HUES64 (cell line): ENCODE measurements around the gene PLEK2.
"Not testable (repeated sequence)": the region's sequence is repeated elsewhere in the genome, so short reads cannot be mapped to it uniquely, and the experiment has no call there.

Experiments used
- H3K27ac ChIP-seq: 2 replicates; pipeline ENCODE4 v1.7.0; 2013; ENCODE audit warnings: low read depth, low read length, inconsistent platforms
- H3K27me3 ChIP-seq: 2 replicates; pipeline ENCODE4 v1.6.1; 2013; ENCODE audit warnings: mild to moderate bottlenecking, low read length; ENCODE audit not compliant: insufficient read depth
- H3K36me3 ChIP-seq: 2 replicates; pipeline ENCODE4 v1.6.1; 2013; ENCODE audit warnings: mild to moderate bottlenecking, low read length; ENCODE audit not compliant: insufficient read depth
- H3K4me1 ChIP-seq: 2 replicates; pipeline ENCODE4 v1.6.1; 2013; ENCODE audit warnings: mild to moderate bottlenecking, low read length, moderate library complexity; ENCODE audit not compliant: insufficient read depth
- H3K4me3 ChIP-seq: 2 replicates; pipeline ENCODE4 v1.5.1; 2013; ENCODE audit warnings: mild to moderate bottlenecking, low read length, moderate library complexity
- H3K9ac ChIP-seq: 2 replicates; pipeline ENCODE4 v1.6.1; 2013; ENCODE audit warnings: mild to moderate bottlenecking, low read depth, low read length
- H3K9me3 ChIP-seq: 2 replicates; pipeline ENCODE4 v1.6.1; 2013; ENCODE audit warnings: low read depth, low read length; ENCODE audit not compliant: insufficient read depth
- WGBS: fragments of 150-250, 120-280 bp; methylation state at CpG from one replicate; pipeline ENCODE4 v1.1.7; 2013; ENCODE audit warnings: missing lambda C conversion rate; 5-methylcytosine and 5-hydroxymethylcytosine counted together

Gene PLEK2

DNA sequence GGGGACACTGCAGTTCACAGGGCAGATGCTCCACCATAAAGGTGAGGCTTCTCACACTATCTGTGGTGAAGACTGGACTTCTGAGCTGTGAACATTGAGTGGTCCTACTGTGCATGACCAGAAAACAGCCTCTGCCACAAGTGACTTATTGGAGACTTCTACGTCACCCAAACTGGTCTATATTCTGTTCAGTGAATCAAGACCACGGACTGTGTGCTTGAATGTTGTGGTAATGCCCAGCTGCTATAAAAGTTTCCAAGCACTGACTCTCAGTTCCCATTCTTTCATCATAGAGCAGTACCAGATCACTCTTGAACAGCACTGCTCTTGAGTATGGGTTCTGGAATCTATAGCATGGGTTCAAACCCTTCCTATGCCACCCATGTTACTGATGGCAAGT is 4.8 kb upstream of the PLEK2 start:
- Histone ChIP-seq H3K36me3 (no peaks in the 10 kb centered on the region), H3K9me3 (no peaks in the 10 kb centered on the region), H3K27me3 (peaks cover 12% of the 10 kb centered on the region), H3K27ac (no peak overlapping the region), H3K9ac (no peak overlapping the region), H3K4me1 (no peaks in the 10 kb centered on the region), H3K4me3 (no peak overlapping the region)
- WGBS, result 89% methylated on average over 2 of the region's 2 CpGs

DNA sequence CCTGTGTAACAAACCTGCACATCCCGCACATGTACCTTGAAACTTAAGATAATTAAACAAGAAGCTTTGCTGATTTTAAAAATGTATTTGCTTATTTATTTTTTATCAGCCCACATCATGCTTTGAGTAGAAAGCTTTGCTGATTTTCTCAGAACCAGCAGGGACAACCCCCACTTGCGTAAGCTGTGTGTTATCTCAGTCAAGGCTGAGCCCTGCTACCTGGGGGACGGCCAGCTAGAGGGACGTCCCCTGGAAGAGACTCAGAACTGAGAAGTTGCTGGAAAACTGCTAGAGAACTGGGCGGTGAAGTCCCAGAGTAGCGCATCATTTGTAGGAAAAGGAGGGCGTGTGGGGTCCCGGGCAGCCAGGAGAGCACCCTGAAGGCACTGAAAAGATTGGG is 4.1 kb upstream of the PLEK2 start:
- H3K9ac ChIP-seq, result no peak overlapping the region
- WGBS, result 83% methylated on average over 7 of the region's 8 CpGs
- no peaks in the 10 kb centered on the region for H3K9me3 ChIP-seq
- H3K27me3 ChIP-seq, result peaks cover 19% of the 10 kb centered on the region
- H3K4me3 ChIP-seq, result no peak overlapping the region
- no peaks in the 10 kb centered on the region for H3K36me3 ChIP-seq
- no peaks in the 10 kb centered on the region for H3K4me1 ChIP-seq
- H3K27ac ChIP-seq, result no peak overlapping the region

DNA sequence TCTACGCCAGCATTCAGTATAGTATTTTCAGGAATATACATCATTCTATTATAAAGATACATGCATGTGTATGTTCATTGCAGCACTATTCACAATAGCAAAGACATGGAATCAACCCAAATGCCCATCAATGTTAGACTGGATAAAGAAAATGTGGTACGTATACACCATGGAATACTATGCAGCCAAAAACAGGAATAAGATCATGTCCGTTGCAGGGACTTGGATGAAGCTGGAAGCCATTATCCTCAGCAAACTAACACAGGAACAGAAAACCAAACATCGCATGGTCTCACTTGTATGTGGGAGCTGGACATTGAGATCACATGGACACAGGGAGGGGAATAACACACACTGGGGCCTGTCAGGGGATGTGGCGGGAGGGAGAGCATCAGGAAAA is 3.6 kb upstream of the PLEK2 start:
- not testable (repeated sequence) for H3K9ac ChIP-seq, H3K36me3 ChIP-seq, H3K9me3 ChIP-seq, H3K4me3 ChIP-seq, H3K4me1 ChIP-seq, H3K27ac ChIP-seq
- peaks cover 19% of the 10 kb centered on the region for H3K27me3 ChIP-seq
- 91% methylated on average over 4 of the region's 5 CpGs for WGBS

DNA sequence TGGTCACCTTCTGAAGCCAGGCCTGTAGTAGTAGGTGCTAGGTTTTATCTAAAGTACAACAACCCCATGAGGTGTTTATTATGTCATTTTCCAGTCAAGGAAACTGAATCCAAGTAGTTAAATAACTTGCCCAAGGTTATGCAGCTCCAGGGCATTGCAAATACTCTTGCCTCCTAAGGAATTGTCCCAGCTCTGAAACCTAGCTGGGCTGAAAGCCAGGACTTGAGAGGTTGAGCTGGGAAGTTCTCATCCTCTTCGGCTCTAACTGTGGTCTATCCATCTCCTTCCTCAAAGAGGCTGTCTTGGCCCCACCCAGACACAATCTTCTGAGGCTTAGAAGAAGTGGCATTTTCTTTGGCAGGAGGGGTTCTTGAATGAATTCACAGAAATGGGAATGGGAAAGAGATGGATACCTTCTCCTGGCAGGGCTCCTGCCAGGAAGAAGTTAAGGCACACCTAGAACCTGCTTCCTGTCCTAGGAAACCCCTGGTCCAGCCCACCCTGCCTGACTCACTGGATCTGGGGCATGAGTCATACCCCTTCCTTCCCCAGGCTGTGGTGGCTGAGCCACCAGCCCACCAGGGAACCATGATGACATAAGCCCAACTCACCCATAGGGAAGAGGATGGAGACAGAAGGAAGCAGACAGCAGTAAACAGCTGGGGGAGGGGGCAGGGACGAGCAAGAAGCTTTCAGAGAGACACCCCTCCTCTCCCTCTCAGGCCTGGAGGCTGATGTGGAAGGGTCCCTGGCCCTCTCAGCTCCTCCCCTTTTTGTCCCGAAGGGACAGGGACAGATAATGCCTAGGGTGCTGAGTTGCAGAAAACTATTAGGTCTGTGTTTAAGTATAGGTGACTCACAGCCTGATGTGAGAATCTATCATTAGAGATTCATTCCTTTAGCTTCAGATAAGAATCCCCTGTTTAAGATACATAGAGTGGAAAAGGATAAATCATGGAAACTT is 2.1 kb upstream of the PLEK2 start:
- no peak overlapping the region for H3K9ac ChIP-seq
- no peak overlapping the region for H3K4me3 ChIP-seq
- 53% methylated on average over 3 of the region's 3 CpGs for WGBS
- no peaks in the 10 kb centered on the region for H3K36me3 ChIP-seq
- no peaks in the 10 kb centered on the region; the same call in 1 of the 2 replicates for H3K4me1 ChIP-seq
- peaks cover 19% of the 10 kb centered on the region for H3K27me3 ChIP-seq
- no peaks in the 10 kb centered on the region for H3K9me3 ChIP-seq
- no peak overlapping the region for H3K27ac ChIP-seq

DNA sequence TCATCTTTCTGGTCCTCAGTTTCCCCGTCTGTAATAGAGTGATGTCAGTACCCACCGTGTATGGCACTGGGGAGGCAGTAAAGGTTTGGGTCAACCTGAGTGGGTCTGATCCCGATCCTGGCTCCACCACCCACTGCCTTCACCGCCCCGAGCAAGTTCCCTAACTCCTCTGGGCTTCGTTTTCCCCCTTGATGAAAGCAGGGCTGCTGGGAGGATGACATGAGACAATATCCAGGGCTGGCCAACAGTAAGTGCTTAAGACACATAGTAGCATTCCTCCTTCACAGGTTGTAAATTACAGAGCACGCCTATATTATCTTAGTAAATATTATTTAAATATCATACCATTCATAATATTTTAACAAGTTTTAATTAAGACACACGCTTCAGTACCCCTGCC is 595 bp downstream of the PLEK2 start:
- peaks cover 19% of the 10 kb centered on the region for H3K27me3 ChIP-seq
- H3K36me3 ChIP-seq, result no peaks in the 10 kb centered on the region
- WGBS, result 91% methylated on average over 7 of the region's 8 CpGs
- peak overlapping the region; percentile 42 for H3K4me3 ChIP-seq
- H3K9ac ChIP-seq, result no peak overlapping the region
- H3K9me3 ChIP-seq, result no peaks in the 10 kb centered on the region
- no peaks in the 10 kb centered on the region; the same call in 1 of the 2 replicates for H3K4me1 ChIP-seq
- no peak overlapping the region for H3K27ac ChIP-seq

DNA sequence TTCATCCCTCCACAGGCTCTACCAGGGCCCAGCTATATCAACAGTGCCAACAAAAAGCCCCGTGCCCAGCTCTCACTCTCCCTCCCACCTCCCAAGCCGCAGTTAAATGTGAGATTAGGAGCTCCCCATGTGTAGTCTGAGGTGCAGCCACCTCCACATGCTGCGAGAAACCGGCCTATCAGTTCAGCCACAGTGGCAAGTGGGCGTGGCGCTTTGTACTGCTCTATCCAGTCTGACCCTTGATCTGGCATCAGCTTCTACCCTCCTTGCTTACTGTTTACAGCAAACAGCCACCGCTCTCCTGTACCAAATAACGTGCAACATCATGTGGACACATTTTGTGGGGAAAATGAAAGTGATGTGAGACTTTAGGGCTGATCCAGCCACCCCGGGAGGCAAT is 1.7 kb downstream of the PLEK2 start:
- no peak overlapping the region for H3K27ac ChIP-seq
- 93% methylated on average over 8 of the region's 9 CpGs for WGBS
- H3K9ac ChIP-seq, result no peak overlapping the region

DNA sequence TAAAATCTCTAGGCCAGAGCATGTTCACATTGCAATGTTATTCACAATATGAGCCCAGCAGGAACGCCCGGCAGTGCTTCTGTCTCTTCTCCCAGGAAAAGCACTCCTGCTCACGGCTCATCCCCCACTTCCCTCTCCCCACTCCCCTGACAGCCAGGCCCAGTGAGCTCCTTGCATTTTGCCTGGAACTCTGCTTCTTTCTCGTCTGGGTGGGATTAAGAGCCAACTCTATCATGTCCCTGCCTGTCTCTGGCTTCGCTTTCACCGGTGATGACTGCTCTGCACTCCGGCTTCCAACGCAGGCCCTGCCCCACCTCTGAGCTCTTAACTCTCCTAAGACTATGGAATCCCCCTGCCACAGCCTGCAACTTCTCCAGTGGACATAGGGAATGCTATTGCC is 2.5 kb downstream of the PLEK2 start:
- Histone ChIP-seq H3K9ac (no peak overlapping the region), H3K36me3 (no peaks in the 10 kb centered on the region), H3K9me3 (no peaks in the 10 kb centered on the region), H3K27me3 (peaks cover 19% of the 10 kb centered on the region), H3K27ac (no peak overlapping the region), H3K4me3 (no peak overlapping the region), H3K4me1 (no peaks in the 10 kb centered on the region; the same call in 1 of the 2 replicates)
- 71% methylated on average over 8 of the region's 8 CpGs for WGBS

More for the DNA sequence above, 1.7 kb downstream of the PLEK2 start:
- Histone ChIP-seq H3K9me3 (no peaks in the 10 kb centered on the region), H3K36me3 (no peaks in the 10 kb centered on the region), H3K4me3 (no peak overlapping the region), H3K27me3 (peaks cover 19% of the 10 kb centered on the region), H3K4me1 (no peaks in the 10 kb centered on the region; the same call in 1 of the 2 replicates)

DNA sequence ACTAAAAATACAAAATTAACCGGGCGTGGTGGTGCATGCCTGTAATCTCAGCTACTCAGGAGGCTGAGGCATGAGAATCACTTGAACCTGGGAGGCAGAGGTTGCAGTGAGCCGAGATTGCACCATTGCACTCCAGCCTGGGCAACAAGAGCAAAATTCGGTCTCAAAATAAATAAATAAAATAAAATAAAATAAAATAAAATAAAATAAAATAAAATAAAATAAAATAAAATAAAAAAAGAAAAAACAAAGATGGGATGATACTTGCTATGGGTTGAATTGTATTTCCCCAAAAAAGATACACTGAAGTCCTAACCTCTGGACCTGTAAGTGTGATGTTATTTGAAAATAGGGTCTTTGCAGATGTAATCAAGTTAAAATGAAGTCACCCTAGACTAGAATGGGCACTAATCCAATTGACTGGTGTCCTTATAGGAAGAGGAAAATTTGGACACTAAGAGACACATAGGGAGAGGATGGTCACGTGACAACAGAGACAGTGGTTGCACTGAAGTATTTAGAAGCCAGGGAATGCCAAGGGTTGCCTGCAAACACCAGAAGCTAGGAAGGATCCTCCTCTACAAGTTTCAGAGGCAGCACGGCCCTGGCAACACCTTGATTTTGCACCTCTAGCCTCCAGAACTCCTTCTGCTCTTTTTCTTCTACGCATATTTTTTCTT is 3.7 kb downstream of the PLEK2 start:
- H3K4me3 ChIP-seq, H3K27ac ChIP-seq, H3K36me3 ChIP-seq, H3K9me3 ChIP-seq, H3K4me1 ChIP-seq, H3K9ac ChIP-seq: not testable (repeated sequence)
- peaks cover 19% of the 10 kb centered on the region for H3K27me3 ChIP-seq
- 94% methylated on average over 6 of the region's 7 CpGs for WGBS

DNA sequence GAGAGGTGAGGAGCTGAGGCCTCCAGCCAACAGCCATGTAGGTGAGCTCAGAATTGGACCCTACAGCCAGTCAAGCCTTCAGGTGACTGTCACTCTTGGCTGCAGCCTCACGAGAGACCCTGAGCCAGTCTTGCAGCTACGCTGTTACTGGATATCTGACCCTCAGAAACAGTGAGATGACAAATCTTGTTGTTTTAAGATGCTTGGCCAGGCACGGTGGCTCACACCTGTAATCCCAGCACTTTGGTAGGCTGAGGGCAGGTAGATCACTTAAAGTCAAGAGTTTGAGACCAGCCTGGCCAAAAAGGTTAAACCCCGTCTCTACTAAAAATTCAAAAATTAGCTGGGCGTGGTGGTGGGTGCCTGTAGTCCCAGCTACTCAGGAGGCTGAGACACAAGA is 6.2 kb downstream of the PLEK2 start:
- Histone ChIP-seq H3K27ac (no peak overlapping the region), H3K9me3 (no peaks in the 10 kb centered on the region), H3K4me3 (no peak overlapping the region), H3K9ac (no peak overlapping the region), H3K36me3 (no peaks in the 10 kb centered on the region), H3K27me3 (no peaks in the 10 kb centered on the region), H3K4me1 (no peaks in the 10 kb centered on the region; the same call in 1 of the 2 replicates)
- 95% methylated on average over 5 of the region's 5 CpGs for WGBS

DNA sequence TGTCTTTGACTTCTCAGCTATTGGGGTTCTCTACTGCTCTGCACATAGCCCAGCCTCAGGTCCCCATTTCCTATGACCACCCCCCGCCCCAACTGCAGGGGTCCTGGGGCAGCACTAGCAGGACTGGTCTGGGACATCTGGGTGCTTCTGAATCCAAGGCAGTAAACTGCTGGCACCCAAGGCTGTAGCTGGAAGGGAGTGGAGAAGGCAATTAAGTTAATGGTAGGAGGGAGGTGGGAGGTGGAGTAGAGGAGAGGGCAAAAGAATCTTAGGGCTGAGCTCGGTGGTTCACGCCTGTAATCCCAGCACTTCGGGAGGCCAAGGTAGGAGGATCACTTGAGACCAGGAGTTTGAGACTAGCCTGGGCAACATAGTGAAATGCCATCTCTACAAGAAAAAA is 11.5 kb downstream of the PLEK2 start:
- Histone ChIP-seq H3K4me1 (peaks cover 4% of the 10 kb centered on the region; the same call in 1 of the 2 replicates), H3K27me3 (no peaks in the 10 kb centered on the region), H3K4me3 (no peak overlapping the region), H3K36me3 (no peaks in the 10 kb centered on the region), H3K9ac (no peak overlapping the region), H3K27ac (no peak overlapping the region), H3K9me3 (no peaks in the 10 kb centered on the region)
- WGBS, result 91% methylated on average over 4 of the region's 4 CpGs

DNA sequence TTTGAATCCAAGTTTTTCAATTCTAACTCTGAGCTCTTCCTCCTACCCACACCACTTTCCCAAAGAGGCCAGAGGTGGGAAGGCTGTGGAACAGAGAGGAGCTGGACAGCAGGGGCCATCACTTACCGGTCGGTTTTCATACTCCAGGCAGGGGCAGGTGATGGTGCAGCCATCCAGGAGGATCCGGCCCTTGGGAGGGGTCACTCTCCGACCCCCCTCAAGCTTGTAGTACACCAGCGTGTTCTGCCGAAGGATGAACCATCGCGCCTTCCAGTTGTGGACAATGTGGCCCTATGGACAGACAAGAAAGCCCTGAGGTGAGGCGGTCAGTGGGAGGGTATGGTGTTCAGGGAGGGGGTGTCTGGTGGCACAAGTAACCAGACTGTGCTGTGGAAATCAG is 14.4 kb downstream of the PLEK2 start:
- H3K4me1 ChIP-seq, result peaks cover 4% of the 10 kb centered on the region; the same call in 1 of the 2 replicates
- H3K4me3 ChIP-seq, result no peak overlapping the region
- WGBS, result 95% methylated on average over 9 of the region's 9 CpGs
- H3K27ac ChIP-seq, result no peak overlapping the region
- no peaks in the 10 kb centered on the region for H3K36me3 ChIP-seq
- no peaks in the 10 kb centered on the region for H3K27me3 ChIP-seq
- no peaks in the 10 kb centered on the region for H3K9me3 ChIP-seq
- no peak overlapping the region for H3K9ac ChIP-seq
